GM13976 (cell line): ENCODE data around the gene RNF111.

ENCODE experiments used
- DNase-seq: peaks from one replicate; pipeline ENCODE4 v3.0.0; 2012; ENCODE audit warnings: low spot score
- in situ Hi-C: fragments of 300-500 bp; cut with MboI; formaldehyde crosslinking; loops from one replicate; pipeline ENCODE4 v1.12.0; 2022; ENCODE audit warnings: low sequenced_read_pairs, mixed read lengths, inconsistent platforms; ENCODE audit not compliant: unreplicated experiment
- TF ChIP-seq, protein P1 (sequence below): IDR thresholded peaks from 2 replicates; pipeline ENCODE4 v1.5.1; 2012; ENCODE audit warnings: borderline replicate concordance, mild to moderate bottlenecking; ENCODE audit not compliant: insufficient read depth; ENCODE audit errors: extremely low read depth, missing control alignments, control extremely low read depth

Gene RNF111

DNA sequence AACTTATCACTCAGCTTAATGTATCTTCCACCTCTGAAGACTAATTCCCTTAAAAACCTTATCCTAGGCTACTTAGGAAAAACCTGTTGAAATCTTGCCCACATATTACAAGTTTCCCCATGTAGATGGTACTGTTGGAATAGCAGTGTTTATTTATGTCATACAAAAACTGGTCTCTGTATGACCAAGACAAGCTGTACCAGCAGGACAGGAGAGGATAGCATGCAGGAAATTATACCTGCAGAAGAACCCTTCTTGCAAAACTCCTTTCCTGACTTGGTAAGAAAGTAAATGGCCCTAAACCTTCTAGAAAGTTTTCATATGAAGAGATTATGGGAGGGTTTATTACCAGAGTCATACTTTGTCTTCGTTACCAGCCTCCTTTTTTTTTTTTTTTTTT, 25.3 kb upstream of the RNF111 start:
- TF ChIP-seq, protein P1, sequence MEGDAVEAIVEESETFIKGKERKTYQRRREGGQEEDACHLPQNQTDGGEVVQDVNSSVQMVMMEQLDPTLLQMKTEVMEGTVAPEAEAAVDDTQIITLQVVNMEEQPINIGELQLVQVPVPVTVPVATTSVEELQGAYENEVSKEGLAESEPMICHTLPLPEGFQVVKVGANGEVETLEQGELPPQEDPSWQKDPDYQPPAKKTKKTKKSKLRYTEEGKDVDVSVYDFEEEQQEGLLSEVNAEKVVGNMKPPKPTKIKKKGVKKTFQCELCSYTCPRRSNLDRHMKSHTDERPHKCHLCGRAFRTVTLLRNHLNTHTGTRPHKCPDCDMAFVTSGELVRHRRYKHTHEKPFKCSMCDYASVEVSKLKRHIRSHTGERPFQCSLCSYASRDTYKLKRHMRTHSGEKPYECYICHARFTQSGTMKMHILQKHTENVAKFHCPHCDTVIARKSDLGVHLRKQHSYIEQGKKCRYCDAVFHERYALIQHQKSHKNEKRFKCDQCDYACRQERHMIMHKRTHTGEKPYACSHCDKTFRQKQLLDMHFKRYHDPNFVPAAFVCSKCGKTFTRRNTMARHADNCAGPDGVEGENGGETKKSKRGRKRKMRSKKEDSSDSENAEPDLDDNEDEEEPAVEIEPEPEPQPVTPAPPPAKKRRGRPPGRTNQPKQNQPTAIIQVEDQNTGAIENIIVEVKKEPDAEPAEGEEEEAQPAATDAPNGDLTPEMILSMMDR, result no peak
- in situ Hi-C loops, result no loop called here
- no peak for DNase-seq

- no peak for DNase-seq
- in situ Hi-C loops, result no loop called here
- TF ChIP-seq, protein P1, result no peak
These were observed 24.5 kb upstream of the RNF111 start for GRCh38 chr15:58962662-58963565.

DNA sequence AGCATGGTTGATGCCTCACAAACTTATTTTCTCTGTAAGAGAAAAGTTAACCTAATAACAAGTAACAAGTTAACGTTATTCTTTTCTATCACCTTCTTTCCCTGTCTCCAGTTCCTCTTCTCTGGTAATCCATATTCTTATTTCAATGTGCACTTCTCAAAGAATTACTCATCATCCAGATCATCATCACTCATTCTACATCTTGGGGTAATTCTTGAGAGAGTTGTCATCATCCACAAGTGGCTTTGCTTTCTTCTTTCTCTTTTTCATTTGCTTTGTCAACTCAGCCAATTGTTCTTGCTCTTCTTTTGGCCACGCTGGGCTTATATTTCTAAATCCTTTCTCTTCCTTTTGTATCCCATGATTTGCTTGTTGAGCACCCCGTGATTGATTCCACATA, 20.8 kb upstream of the RNF111 start:
- TF ChIP-seq, protein P1, result no peak
- in situ Hi-C loops, result no loop called here
- DNase-seq, result no peak

- DNase-seq, result no peak
- TF ChIP-seq, protein P1, result no peak
- in situ Hi-C loops, result no loop called here
These were observed 20.0 kb upstream of the RNF111 start for GRCh38 chr15:58967479-58967878.

- TF ChIP-seq, protein P1, result no peak
- DNase-seq, result no peak
- in situ Hi-C loops, result loop anchor here (10.0 kb wide), 1 partner anchor 517 kb away; no protein-coding TSS in a partner anchor
These were observed 9.6 kb upstream of the RNF111 start for GRCh38 chr15:58977887-58978286.

DNA sequence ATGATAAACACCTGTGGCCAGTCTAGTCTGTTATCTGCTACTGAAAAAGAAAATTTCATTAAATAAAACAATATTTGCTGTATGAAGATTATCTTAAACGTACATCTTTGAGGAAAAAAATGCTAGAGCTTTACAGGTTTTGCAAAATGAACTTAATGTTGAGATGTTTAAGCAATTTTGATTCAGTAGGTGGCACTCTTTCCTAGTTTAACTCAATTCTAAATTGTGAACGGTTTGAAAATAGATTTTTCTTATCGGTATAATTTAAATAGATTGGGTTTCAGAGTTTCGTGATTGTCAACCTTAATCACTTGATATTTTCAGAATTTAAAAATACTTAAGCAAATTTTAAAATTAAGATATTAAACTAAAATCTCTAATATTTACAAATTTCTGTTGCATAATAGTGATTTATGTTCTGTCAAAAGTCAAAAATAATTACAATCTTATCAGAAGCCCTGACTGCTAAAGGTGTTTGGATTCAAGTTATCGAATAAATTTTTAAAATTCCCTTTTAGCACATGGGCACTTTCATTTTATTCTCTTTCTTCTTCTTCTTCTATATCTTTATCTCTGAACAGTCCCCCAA, 7.0 kb upstream of the RNF111 start:
- TF ChIP-seq, protein P1, result no peak
- peak; percentile 30 for DNase-seq
- in situ Hi-C loops, result no loop called here
